Pulmonary artery endothelial cell (primary cell): ENCODE measurements around the gene NAALADL2. TPM values are rescaled to one million over a fixed set of nuclear protein-coding genes. Genes with fewer than 3 reads are reported as not detected.
"Not testable (repeated sequence)": the region's sequence is repeated elsewhere in the genome, so short reads cannot be mapped to it uniquely, and the experiment has no call there.

Experiments
- DNase-seq: peaks from one replicate; pipeline ENCODE4 v3.0.0-alpha.2; 2011; ENCODE audit warnings: low read depth, low spot score
- total RNA-seq: library from RNA; depleted of rRNA; stranded (reverse); fragments of >200 nt; gene quantifications from 2 replicates; pipeline ENCODE4 v1.2.3, GENCODE V29; 2014

The NAALADL2 gene
- total RNA-seq, 1 donor from 2014 or later, result 3.4 TPM

DNA sequence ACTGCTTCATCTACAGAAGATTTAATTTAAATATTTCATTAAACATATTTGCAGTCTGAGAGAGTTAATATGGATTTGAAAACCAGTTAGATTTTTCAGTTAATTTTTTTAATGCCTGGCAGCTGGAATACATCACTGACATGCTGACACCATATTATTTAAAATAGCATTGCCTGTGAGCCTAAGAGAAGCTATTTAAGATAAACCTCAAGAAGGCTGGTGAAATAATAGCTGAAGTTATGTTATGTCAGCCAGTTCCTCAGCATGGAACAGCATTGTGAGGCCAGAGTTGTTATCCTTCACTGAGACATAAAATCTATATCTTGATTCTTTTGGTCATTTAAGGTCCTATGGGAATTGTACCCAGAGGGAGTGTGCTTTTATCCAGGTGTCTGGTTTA is 705.2 kb downstream of the NAALADL2 start:
- no peak for DNase-seq

DNA sequence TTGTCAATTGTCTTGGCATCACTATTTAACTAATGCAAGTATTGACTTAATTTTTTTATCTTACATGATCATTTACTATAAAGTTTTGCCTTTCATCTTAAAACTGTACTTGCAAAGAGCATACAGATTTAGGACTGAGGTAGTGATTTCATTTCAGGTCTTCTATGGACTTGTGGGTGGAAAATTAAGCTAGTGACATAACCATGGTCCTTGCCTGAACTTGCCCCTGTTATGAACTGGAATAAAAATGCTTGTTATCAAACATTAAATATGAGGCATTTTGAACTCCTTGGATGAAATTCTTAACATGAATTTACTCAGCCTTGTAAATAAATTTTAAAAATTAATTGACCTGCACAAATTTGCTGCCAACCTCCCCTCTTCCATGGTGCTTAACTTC is 712.0 kb downstream of the NAALADL2 start:
- no peak for DNase-seq

DNA sequence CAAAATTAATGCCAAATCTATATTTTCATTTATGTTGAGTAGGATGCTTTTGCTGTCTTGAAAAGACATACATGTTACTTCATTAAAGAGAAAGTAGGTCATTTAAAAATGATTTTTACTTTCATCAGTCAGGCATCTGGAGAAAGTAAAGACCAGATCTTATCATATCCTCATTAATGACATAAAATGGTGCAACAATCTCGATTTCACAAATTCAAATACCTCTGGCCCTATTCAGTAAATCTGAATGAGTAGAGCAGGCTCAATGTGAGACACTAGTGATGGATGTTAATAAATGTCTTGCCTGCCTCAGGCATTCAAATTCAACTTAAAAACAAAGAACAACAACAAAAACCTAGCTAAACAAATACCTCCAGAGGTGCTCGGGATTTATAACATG is 714.1 kb downstream of the NAALADL2 start:
- no peak for DNase-seq

DNA sequence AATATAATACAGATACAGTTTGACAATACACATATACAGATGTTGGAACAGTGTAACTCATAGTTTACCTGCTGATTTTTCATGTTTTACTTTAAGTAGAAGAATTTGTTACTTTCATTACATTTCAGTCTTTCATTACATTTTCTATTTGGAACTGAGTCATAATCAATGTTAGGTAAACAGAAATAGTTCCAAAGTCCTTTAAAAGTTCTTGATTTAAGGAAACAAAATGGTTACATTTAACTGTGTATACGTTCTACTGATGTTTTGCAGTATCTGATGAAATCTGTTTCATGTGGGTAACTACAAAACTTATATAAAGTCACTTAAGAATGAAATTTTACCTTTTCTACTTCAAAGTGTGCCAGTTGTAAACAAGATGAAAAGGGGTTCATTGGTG is 721.2 kb downstream of the NAALADL2 start:
- no peak for DNase-seq

DNA sequence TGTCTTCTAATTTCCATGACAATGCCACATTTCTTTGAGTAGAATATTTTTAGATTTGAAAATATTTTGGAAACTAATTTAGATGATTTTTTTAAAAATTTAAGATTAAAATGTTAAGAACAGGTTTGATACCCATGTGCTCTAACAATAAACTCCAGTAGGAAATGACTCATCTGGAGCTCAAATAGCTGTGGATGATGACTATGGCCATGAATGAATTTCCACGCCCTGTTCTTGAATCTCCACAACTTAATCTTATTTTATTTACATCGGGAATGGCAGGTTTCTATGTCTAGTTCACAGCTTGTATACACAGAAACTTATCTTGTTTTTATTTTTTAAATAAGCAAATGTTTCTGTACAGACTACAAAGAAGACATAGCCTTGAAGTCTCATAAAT is 726.8 kb downstream of the NAALADL2 start:
- no peak for DNase-seq

DNA sequence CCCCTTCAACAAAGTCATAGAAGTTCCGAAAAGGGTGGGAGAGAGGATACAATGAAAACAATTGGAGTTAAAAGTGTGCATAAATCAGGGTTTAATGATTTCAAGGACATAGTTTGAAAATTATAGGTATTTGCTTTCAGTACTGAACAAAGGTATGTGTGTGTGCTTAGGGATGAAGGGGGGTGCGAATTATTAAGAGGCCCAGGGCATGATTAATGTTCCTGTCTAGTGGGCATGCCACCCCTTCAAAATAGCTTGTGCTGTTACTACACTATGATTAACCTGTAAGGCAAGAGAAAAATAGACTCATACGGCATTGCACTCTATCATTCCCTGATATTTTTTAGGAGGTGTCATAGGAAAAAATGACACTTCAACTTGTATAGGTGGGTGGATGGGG is 731.6 kb downstream of the NAALADL2 start:
- DNase-seq, result no peak

DNA sequence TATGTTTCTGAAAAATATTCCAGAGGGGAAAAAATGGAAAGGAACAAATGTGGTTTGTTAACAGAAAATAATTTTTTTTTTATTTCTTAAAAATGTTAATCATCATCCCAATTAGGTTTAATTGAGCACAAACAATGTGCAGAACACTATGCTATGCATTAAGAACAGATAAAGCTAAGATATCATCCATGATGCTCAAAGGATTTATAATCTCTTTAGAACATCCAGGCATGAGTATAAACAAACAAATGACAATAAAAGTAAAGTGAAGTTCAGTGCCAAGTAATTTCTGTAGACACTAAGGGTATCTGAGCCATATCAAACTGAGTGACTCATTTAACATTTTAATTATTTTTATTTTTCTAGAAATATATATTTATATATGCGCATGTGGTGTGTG is 732.2 kb downstream of the NAALADL2 start:
- DNase-seq, result no peak

DNA sequence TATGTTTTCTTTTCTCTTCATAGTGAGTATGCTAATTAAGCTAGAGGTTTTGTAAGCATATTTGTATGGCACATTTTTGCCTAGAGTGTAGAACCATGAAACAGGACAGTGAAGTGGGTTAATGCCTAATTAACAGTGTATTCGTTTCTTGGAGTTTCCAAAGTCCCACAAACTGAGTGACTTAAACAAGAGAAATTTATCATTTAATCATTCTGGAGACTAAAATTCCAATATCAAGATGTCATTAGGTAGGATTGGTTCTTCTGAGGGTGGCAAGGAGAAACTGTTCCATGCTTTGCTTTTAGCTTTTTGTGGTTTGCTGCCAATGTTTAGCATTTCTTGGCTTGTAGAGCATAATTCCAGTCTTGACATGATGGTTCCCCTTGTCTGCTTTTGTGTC is 734.2 kb downstream of the NAALADL2 start:
- no peak for DNase-seq

DNA sequence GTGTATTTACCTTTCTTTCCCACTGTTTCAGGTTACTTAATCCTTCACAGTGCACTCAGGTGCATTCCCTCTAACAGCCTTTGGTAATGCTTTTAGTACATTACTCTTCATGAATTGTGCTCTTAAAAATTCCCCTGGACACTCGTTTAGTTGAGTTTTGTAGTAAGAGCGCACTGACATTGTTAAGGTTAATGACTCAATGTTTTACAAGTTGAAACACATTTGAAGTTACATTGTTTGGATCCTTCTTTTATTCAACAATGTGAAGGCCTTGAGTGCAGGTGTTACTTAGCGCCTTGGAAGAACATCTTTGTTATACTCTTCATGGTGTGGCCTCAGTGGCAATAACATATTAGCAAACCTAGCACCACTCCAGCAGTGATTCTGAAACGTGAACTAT is 739.6 kb downstream of the NAALADL2 start:
- DNase-seq, result no peak

DNA sequence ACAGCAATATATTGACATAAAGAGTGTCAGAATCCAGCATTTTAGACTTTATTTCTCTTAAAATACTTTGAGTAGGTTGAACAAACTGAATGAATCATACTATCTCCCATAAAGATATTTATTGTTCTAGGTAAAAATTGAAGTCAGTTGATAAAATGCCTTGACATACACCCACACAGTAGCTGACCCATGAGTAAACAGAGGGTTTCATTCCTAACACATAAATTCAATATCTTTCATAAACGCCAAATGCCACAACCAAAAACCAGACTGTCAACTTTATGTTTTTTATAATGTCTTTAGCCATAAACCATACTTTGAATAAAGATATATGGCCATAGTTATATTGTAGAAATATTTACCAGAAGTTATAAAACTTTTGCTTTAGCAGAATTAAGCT is 742.4 kb downstream of the NAALADL2 start:
- no peak for DNase-seq

DNA sequence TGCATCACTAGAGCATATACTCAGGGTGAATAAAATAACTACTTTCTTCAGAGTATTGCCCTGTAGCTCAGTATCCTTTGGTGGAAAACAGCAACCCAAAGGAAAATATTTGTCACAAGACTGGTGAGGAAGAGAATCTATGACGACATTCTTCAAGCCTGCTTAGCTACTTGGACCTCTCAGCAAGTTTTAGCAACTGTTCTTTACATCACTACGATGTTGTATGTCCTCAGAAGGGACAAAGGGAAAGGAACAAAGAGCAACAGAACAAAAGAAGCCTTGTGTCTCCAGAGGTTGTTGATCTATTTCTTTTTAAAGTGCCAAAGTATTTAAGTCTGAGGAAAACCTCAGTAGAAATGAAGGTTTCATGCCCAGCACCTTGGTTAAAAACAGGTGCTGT is 746.7 kb downstream of the NAALADL2 start:
- no peak for DNase-seq

DNA sequence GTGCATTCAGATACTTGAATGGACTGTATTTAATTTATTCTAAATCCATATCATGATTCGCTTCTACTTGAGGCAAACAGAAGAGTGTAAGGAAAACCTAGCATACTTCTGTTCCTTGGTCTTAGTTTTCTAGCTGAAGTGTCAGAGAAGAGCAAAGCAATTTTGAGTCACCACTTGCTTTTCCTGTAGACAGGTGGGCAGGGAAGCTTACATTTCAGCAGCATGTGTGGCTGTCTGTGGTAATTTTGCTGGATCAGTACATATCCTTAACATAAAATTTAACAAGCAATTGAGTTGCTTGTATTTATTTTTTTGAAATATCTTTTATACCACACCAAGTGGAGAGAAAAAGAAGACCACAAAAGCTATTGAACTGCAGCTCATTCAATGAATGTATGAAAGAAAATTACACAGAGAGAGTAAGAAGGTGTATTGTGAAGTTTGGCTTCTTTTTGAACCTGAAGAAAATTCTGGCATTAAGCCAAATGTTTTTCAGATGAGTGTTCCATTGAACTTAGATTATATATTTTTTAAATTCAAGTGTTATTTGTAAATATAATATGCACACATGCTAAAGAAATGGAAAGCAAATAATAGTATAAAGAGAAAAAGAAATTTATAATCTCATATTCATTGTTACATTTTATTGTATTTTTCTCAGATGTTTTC is 747.6 kb downstream of the NAALADL2 start:
- DNase-seq, result no peak

DNA sequence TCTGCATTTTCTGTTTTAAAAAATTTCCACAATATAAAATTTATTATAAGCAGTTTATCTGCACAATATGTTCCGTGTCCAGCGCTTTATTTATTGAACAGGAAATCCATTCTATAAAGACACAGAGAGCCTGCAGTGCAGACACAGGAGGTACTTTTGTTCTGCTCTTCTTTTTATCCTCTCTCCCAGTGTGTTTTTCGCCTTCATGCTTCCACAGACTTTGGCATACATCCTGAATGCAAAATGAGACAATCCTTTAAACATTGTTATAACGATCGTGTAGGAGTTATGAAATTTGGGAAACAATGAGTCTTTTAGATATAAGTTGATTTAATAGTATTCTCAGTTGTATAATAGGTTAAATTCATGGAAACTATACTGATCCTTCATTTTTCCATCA is 749.2 kb downstream of the NAALADL2 start:
- no peak for DNase-seq

DNA sequence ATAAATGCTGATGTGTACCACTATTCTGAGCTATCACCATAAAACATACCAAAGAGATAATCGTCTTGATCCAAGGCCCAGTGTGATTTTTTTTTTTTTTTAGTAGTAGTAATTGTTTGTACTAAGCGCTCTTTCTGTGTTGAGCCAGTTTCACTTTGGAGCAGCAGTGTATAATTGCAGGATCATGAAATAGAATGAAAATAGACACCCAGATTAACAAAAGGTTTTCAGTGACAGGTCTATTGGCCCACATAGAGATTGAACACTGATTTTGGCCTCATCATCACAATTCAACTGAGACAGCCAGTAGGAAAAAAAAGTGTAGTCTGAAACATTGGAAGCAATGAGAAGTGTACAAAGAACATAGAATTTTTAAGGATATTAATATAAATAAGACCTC is 749.8 kb downstream of the NAALADL2 start:
- no peak for DNase-seq

DNA sequence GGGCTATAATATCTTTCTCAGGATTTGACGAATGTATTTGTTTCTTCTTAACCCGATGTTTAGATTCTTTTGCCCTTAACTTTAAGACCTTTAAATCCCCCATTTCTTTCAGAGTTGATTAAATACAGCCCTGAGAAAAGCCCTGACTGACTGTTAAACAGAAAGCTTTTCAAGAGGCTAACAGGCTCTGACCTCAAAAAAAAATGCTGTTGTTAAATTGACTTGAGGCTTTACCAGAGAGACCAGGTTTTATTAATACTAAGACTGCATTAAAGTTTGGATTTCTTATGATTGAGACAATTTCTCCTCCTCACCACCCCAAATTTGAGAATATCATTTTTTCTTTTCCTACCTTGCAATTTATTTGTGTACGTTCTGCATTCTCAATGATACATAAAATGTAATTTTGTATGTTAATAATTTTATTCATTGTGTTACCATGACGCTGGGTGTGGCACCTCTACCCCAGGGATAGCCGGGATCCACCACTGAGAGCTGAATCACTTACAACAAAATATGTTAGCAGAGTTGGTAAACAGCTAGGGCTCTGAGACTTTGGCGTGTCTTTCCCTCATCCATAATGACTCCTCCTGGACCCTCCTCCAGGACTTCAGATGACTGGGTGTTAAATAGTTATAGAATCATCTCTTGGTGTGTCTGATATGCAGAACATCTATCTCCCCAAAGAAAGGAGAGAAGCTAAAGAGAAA is 753.5 kb downstream of the NAALADL2 start:
- DNase-seq, result no peak

DNA sequence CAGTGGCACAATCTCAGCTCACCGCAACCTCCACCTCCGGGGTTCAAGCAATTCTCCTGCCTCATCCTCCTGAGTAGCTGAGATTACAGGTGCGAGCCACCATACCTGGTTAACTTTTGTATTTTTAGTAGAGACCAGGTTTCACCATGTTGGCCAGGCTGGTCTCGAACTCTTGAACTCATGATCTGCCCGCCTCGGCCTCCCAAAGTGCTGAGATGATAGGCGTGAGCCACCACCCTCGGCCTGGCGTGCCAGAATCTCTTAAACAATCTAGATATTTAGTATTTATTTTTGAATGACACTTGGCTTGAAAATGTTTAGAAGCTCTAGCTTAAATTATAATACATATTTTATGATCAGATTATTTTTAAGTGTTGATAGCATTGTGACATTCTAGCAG is 755.0 kb downstream of the NAALADL2 start:
- not testable (repeated sequence) for DNase-seq

DNA sequence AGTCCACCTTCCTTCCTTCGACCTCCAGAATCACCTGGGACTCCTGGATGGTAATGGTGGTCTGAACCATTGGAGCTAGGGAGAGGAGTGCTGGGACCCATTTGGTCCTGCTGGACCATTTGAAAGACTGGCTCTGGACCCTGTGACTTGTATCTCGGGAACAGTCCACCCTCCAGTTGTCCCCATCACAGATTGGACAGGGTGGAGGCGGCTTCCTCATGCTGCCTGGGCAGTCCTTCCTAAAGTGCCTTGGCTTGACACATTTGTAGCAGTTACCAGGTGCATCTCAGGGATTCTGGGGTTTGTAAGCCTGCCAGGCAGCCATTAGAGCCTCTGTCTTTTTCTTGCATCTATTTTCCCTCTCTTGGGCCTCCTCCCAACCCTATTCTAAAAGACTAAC is 758.1 kb downstream of the NAALADL2 start:
- DNase-seq, result no peak

DNA sequence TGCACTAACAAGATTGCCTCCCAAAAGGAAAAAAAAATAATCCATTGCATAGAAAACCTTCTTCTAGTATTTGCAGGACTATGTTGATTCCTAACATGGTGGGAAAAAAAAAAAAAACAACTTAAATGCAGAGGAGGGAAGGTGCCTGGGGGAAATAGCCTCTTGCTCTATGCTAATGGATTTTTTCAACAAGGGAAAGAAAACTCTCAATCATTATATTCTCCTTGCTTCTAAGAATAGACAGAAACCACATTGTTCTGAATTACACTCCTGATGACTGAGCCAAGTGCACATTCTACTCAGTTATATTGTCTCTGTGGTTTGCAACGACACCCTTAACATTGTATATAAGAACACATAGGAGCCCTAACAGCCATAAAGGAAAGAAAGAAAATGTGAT is 760.2 kb downstream of the NAALADL2 start:
- no peak for DNase-seq

DNA sequence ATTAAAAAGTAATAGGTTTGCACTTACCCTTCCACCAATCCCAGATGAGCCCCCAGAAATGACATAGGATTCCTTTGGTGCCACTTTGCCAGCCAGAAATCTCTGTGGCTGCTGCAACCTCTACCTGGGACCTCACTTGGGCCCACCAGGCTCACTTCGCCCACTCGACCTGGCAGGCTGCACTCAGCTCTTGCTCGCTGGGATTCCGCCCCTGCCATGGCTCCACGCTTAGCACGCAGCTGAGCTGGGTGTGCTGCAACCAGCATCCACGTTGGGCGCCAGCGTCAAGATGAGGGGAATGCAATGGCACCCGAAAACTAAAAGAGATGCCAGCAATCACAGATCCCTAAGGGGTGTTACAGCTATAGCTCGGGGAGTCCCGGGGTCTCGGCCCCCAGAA is 761.0 kb downstream of the NAALADL2 start:
- no peak for DNase-seq

DNA sequence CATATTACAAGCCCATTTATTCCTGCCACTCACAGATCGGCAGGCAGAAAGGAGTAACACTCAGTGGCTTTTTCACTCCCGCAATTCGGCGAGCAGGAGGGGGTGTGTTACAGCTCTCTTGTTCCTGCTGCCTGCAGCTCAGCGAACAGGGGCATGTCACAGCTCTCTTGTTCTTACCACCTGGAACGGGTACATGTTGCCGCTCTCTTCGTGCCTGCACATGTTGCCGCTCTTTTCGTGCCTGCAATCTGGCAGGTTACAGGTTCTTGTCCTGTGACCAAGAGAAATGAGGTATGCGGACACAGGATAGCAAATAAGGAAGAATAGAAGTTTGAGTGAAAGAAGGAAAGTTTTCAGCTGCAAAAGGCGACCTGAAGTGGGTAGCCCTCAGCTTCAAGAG is 761.4 kb downstream of the NAALADL2 start:
- DNase-seq, result no peak

DNA sequence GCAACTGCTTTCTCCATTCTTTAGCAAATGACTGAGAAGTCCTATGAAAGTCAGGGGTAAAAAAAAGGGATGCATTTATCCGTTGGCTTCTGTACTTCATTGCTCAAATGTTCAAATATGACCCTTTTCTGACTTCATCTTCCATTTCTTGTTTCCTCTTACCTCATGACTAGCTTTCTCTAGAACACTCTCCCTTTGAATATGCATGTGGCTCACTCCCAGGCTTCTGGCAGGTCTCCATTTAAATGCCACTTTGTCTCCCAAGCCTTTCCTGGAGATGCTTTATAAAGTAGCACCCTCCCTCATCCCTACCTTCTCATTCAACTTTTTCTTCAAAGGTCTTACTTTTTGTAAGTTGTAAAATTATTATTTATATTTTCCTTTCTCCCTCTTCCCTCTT is 781.8 kb downstream of the NAALADL2 start:
- DNase-seq, result no peak

DNA sequence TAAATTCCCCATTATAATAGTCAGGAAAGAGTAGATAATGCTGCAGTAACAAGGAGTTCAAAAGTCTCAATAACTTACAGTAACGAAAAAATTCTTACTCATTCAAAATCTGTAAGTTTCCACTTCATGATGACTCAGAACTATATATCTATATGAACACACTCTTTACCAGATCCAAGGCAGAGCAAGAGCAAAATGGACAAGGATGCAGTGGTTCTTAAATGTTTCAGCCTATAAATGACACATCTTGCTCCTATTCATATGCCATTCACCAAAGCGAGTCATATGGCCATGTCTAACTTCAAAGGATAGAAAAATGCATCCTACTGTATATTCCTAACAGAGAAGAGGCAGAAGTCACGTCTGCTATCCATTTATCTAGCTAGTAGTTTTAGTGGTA is 787.7 kb downstream of the NAALADL2 start:
- no peak for DNase-seq

DNA sequence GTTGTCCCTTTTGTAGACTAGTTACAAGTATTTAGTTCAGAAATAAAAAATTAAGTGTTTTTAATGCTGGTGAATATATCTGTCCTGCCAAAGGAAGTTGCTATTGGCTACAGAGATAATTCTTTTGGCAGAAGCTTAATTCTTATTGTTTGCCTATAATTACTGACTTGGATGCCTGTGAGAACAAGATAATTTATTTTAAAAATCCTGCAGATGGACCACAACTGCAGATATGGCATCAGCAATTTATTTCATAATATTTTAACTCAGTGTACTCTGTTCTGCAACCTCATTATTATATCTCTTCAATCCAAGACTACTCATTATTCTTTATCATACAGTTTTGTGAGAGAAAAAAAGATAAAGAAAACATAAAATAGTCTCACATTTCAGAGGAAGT is 789.8 kb downstream of the NAALADL2 start:
- no peak for DNase-seq
